ENCODE measurements around the gene C2orf92.

Gene C2orf92

DNA sequence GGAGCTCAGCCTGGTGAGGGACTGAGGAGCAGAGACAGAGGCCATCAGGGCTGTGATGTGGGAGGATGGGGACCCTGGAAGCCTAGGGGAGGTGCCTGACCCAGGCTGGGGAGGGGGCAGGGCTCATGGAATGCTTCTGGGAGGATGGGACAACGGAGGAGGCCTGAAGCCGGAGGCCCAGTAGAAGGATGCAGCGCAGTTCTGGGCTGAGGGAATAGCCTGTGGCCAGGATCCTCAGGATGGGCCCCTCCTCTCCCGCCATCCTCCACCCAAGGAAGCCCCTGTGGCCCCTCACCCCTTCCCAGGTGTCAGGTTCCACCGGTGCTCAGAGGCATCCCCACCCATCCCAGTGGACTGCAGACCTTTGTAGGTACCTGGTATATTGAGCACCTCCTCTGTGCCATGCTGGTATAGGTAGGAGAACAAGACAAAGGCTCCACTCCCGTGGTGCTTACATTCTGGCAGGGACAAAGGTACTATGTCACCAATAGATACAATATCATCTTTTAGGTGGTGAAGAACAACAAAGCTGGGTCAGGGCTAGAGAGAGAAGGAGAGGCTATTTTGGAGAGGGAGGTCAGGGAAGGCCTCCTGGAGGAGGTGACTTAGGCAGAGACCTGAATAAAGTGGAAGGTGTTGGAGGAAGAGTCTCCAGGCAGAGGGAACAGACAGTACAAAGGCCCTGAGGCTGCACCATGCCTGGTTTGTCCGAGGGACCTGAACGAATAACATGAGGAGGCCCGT is 46.6 kb downstream of the C2orf92 start:
- DNase-seq, result no peak

DNA sequence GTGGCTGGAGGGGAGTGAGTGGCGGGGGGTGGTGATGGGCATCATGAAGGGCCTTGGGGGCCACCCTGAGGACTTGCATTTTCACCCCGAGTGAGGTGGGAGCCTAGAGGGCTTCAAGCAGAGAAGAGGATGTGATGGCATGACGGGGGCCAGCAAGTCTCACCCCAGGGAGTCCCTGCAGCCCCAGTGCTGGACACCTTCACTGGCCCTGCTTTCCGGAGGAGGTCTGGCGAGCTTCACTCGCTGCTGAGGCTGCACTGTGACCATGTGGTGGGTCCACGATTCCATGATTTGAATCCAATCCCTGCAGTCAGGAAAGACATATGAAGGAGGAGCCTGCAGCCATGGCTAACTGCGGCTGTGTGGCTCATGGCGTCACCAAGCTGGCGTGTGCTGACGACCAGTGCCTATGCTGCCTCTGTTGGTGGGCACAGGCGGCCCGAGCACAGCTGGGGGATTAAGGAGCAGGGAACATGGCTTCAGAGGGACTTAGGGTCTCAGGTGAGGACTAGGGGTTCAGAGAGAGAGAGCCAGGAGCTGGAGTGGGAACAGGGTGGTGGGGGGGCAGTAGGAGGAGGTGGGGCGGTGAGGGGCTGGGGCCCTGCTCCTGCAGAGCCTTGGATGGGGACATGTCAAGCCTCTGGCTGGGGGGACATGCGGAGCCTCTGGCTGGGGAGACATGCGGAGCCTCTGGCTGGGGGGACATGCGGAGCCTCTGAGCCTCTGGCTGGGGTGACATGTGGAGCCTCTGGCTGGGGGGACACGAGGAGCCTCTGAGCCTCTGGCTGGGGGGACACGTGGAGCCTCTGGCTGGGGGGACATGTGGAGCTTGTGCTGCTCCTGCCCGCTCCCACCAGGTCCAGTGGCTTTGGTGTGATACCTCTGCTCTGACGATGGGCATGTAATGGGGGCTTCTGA is 47.4 kb downstream of the C2orf92 start:
- no peak for DNase-seq

DNA sequence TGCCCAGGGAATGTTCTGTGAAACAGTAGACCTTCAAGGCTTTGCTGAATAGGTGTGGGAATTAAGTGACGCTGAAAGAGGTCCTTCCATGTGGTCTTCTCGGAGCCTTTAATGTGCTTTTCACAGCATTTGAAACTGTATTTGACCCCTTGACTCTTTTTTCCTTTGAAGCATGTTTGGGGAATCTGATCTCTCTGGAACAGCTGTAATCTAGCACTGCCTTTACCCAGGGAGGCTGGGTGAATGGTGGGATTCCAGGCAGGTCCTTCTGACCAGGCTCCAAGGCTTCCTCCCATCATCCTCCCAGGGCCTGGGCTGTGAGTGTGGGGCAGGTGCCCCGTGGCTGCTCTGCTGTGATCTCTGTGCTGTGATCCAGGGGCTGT is 48.1 kb downstream of the C2orf92 start:
- DNase-seq, result no peak

DNA sequence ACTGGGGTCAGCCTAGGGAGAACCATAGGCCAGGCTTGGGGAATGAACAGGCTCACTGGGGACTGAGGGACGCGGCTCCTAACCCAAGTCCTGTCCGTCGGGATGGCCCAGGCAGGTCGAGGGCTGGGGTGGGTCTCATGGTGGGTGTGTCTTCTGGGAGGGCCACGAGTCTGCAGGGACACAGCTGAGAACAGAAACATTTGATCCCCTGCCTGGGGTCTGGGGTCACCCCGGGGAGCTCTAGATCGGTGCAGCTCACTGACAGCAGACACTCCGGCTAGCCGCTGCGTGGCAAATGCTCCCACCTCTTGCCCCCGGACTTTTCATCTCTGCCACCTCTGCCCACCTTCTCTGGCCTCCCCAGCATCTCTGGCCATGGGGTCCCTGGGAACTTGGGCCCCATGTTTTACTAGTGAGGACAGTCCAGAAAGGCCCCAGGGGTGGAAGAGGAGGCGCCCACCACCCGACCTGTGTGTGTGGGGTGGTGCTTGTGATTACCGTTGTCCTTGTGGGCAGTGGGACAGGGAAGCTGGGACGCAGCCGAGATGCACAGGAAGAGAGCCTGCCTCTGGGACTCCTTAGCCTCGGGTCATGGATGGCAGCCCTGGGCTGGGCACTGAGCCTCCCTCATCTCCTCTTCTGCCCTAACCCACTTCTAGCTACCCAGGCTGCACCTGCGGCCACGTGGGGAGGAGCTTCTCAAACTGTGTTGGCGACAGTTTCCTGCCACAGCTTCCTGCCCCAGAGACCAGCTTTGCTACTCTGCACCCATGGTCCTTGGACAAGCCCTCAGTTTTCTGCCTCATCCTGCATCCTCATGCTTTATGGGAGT is 48.8 kb downstream of the C2orf92 start:
- no peak for DNase-seq

DNA sequence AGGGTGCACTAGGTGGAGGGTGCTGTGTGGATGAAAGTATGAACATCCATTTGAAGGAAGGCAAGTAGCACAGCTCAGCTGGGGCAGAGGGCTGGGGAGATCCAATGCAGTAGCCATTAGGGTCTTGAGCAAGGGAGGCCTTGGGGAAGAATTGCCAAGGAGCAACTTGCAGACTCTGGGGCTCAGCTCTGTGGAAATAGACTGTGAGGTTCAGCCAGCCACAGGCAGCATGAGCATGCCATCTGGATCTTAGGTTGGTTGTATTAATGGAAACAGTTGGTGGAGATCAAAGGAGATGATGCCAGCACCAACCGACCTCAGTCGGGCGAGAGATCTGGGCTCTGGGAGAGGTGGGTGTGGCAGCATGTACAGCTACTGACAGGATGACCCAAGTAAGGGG is 49.4 kb downstream of the C2orf92 start:
- DNase-seq, result no peak

DNA sequence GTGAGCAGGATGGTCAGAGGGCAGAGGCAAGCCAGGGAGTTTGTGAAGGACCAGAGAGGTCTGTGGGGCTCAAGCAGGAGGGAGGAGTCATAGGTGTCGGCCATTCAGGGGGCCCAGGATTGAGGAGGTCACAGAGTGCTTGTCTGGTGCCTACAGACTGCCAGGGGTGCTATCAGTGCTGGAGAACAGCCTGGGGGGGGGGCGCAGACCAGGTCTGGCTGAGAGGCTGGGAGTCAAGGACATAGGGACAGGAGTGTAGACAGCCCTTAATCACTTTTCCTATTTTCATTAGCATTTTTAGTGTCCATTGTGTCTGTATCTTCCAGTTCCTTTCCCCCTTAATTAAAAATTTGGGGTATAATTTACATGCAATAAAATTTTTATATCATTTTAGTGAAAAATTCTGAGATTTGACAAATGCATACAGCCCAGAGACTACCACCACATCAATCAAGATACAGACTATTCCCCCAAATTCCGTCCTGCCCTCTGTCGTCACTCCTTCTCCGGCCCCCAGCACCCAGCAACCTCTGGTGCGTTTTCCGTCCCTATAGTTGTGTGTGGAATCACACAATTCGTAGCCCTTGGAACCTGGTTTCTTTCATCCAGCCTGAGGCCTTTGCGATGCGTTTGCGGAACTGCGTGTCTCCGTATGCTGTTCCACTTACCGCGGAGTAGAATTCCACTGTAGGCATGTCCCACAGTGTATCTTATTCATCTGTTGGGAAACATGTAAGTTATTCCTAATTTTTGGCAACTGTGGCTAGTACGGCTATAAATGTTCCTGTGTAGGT is 50.0 kb downstream of the C2orf92 start:
- DNase-seq, result no peak

DNA sequence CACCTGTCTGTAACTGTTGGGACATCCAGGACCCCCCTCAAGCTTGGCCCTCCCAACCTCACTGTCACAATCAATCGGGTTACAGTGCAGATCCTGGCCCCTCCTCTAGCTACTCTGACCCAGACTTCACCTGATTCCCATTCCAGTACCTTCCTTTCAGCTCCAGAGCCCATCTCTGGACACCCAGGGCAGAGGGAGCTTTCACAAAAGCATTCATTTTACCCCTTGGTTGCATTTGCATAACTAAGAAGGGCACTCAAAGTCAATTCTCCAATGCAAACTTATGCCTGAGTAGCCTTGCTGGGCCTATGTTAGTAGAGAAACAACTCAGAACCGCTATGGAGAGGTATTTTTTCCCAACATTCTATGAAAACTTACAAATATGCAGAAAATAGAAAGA is 51.2 kb downstream of the C2orf92 start:
- DNase-seq, result no peak

DNA sequence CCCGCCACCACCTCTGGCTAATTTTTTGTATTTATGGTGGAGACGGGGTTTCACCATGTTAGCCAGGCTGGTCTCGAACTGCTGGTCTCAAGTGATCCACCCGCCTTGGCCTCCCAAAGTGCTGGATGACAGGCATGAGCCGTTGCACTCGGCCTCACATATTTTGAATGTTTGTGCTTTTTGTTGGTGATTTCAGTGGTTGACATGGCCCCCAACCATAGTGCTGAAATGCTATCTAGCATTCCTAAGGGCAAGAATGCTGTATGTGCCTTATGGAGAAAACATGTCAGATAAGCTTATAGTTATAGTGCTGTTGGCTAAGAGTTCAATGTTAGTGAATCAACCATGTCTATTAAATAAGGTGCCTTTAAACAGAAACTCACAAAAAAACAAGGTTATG is 52.7 kb downstream of the C2orf92 start:
- no peak for DNase-seq

DNA sequence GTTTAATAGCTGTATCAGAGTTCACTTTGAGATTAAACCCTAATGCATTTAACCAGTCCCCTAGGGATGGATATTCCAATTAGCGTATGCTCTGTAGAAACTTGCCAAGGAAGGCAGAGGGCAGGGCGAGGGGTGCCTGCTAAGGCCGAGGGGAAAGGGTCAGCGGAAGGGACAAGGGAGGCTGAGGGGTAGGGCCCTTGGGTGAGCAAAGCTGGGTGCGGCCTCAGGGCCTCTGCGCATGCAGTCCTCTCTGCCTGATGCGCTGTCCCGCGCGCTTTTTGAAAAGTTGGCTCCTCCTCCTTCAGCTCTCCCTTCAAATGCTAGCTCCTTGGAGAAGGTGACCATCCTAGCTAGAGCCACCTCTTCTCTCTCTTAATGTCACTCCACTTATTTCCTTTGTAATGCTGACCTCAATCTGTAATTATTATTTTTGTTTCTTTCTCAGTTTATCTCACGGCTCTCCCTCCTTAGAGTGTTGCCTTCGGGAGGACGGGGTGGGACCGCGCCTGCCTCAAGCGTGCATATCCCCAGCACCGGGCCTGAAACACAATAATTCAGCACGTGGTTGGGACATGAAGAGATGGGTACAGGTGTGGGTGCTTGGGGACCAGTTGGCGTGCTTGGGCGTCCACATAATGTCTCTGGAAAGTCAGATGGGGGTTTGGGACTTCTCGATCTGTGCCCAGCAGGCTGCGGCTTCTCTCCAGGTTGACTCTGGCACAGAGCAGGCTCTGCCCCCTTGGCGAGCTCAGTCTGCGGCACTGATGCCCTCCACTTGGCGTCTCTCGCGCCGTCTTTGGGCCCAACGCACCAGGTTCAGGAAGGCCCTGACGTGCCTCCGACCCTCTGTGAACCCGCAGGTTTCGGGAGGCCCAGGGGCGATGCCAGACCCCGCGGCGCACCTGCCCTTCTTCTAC is 53.9 kb downstream of the C2orf92 start:
- no peak for DNase-seq

DNA sequence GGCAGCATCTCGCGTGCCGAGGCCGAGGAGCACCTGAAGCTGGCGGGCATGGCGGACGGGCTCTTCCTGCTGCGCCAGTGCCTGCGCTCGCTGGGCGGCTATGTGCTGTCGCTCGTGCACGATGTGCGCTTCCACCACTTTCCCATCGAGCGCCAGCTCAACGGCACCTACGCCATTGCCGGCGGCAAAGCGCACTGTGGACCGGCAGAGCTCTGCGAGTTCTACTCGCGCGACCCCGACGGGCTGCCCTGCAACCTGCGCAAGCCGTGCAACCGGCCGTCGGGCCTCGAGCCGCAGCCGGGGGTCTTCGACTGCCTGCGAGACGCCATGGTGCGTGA is 54.5 kb downstream of the C2orf92 start:
- DNase-seq, result no peak

DNA sequence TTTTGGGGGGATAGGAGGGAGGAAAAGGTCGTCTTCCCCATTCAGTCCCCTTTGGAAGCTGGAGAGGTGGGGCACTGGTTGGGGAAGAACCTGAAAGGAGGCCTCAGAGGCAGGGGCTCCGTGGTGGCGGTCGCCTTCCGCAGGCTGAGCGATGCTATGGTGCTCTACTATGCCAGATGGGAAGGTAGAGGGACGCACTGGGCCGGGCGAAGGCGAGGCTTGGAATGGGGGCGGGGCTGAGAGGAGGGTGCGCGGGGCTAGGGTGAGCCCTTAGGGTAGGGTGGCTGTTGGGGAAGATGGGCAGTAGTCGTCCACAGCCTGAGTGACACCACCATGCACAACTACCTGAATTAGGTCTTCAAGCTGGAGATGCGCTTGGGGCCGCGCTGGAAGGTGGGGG is 55.0 kb downstream of the C2orf92 start:
- DNase-seq, result no peak

DNA sequence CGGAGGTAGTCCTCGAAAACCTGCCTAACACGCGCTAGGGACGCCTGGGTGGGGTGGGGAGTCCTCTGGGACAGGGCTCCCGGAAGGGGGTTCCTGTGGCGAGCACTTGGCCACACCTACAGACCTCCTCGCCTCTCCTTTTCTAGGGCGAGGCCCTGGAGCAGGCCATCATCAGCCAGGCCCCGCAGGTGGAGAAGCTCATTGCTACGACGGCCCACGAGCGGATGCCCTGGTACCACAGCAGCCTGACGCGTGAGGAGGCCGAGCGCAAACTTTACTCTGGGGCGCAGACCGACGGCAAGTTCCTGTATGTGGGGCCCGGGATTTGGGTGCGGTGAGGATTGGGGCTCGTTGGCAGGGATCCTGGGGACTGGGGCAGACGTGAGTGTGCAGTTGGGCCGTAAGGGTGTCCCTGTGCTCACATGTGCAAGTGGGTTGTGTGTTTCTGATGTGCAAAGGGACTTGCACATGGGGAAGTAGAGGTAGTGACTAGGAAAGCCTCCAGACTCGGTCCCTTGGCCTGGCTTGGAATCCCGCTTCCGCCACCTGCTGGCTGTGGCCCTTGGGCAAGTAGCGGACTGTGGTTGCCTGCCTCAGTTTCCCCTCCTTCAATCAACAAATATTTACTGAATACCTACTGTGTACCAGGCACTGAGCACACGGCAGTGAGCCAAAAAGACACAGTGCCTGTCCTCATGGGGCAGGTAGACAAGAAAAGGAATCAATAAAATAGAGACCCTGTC is 55.6 kb downstream of the C2orf92 start:
- DNase-seq, result no peak

DNA sequence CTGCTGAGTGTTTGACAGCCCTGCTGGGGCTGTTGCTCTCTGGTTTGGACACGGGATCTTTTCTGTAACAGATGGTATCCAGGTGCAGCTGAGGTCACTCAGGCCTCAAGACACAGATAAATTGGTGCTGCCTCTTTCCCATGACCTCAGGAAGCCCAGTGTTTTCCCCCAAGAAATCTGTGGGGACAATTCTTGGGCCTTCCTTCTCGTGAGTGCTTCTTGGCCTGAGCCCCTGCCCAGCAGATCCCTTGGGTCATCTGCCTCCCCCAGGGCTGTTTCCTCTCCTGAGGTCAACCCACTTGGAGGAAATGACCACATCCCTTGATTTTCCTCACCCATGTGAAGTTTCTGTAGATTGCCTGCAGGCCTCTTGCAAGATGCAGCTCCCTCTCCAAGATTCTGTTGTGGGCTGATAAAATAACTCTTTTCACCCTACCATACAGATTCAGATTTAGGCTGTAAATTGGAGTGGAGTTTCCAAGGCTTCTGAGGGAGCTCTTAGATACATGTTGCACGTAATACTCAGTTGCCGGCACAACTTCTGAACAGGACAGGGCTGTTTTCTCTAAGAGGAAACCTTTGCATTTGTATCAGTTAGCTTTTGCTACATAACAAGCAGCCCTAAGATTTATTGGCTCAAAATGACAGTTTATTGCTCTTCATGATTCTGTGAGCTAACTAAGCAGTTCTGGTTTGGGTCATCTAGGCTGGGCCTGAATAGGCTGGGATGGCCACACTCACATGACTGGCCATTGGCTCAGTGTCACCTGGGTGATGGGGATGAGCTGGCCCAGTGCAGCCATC is 57.0 kb downstream of the C2orf92 start:
- DNase-seq, result no peak

DNA sequence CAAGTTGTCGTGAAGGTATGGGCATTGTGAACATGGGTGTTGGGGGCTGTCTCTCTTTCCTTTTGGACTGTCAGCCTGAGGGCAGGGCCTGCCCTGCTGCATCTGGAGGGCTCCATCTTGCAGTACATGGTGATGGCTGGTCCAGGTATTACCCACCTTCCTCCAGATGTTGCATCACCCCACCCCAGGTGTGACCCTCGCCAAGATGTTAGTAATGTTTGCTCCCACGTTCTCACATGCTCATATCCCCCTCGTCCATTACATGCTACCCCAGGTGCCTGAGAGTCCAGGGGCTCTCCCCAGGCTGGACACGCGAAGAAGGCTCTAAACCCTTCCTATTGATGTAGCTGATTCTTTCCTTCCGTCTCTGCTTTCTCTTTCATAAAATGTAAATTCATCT is 57.8 kb downstream of the C2orf92 start:
- DNase-seq, result no peak

DNA sequence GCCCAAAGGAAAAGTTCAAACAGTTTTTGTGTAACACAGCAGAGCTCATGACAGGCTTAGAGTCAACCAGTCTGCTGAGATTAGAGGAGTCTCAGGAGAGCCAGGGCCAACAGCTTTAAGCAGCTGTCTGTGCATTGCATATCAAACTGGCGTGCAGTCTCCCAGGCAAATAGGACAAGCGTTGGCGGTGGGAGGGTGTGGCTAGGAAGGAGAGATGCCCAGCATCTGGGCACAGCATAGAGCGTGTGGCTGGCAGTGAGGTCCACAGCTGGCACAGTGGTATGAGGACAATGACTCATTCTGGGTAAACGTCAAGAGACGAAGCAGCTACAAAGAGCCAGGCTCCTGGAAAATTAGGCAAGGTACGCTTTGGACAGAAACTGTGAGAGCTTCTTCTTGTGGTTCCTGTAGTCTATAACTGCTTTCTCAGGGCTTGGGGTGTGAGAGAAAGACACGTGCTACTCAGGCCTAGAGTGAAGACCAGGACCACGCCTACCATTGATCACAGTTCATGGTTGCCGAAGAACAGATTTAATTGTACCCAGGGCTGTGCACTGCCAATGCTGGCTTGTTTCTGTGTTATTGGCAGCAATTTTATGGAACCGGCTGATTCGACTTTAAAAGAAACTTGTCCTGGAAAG is 58.7 kb downstream of the C2orf92 start:
- DNase-seq, result no peak

DNA sequence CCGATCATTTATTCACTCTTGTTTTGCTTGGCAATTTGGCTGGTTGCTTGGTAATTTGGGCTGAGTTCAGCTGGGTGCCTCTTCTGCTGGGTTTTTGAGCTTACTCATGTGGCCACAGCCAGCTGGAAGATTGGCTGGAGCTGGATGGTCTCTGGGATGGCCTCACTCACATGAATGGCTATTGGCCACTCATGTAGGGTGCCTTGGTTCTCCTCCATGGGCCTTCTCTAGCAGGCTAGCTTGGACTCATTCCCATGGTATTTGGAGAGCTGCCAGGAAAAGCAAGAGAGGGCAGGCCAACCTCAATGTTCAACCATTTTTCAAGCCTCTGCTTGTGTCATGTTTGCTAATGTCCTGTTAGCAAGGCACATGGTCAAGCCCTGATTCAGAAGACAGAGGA is 60.7 kb downstream of the C2orf92 start:
- peak; percentile 12 for DNase-seq

DNA sequence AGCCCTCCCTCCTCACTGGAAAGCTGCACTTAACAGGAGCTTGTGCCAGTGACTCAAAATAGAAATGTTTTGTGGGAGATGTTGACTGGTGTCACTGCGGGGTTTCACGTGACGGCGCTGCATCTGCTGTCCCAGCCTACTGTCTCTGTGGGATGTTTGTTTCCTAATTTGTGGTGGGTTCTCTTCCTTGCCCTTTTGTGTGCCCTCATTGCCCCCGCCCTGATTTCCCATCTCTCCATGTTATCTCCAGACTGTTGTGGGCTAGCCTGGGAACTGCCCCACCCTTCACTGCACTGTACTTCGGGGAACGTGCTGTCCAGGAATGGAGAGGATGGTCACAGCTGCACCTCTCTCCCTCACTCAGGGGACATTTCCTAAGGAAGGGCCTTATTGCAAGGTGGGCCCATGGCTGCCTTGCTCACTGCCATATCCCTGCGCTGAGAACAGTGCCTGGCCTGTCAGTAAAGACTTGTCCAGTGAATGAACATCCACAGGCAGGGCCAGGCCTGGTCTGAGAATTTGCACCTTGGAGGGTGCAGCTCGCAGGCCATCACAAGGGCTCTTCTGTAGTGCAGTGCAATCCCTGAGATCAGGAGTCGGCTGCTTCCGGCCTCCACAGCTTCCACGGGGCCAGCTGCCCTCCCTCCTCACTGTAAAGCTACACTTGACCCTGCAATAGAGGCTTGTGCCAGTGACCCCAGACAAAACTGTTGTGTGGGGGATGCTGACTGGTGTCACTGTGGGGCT is 61.9 kb downstream of the C2orf92 start:
- no peak for DNase-seq

Data from kidney glomerular epithelial cell (primary cell).